Measurements from ENCODE around the gene CTBP2. TPM values are rescaled to one million over a fixed set of nuclear protein-coding genes. Genes with fewer than 3 reads are reported as not detected.

Gene CTBP2
- total RNA-seq, 1 donor from 2014 or later, result 84.0 TPM

DNA sequence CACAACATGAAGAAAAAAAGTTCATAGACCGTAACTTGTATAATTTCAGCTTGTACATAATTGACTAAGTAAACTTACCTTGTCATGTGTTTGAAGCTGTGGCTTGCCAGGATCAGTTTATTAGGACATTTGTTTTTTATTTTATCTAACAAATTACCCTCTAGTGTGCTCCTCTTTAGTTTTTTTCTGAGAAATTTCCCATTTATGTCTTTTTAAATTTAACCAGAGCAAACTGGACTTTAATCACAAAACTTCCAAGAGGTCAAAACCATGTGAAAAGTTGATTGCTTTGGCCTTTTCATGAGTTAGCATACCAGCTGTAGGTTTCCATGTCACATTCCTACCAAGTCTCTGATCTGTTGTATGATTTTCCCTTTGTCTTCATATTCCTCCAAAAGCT, 176.0 kb downstream of the CTBP2 start:
- DNase-seq (ENCODE audit: low read depth in 2 of 2), result no peak

DNA sequence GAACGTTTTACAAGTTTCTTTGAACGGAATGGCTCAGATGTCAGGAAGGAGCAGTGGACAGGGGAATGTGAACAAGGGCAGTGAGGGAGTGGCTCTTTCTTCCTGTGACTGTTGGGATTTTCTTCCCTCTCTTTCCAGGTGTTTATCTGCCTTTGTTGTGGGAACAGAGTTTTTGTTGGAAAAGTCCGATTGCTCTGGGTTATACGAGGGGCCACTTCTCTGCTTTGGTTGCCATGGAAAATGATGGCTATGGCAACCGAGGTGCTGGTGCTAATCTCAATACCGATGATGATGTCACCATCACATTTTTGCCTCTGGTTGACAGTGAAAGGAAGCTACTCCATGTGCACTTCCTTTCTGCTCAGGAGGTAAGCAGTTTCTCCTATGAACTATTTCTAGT, 177.0 kb downstream of the CTBP2 start:
- DNase-seq (ENCODE audit: low read depth in 2 of 2), result peak; percentile 89 to 92

DNA sequence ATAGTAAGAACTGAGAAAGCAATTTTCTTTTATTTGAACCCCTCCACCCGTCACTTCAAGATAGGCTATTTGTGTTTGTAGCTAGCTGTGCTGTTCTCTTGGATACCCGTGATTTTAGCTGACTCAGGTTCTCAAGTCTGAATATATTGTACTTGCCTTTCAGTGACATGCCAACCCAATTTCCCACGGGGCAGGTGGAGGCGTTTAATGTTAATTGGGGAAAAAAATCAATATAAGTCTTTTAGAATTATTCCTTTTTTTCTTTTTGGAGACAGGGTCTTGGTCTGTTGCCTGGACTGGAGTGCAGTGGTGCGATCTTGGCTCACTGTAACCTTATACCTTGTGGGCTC, 182.0 kb downstream of the CTBP2 start:
- DNase-seq (ENCODE audit: low read depth in 2 of 2), result no peak

DNA sequence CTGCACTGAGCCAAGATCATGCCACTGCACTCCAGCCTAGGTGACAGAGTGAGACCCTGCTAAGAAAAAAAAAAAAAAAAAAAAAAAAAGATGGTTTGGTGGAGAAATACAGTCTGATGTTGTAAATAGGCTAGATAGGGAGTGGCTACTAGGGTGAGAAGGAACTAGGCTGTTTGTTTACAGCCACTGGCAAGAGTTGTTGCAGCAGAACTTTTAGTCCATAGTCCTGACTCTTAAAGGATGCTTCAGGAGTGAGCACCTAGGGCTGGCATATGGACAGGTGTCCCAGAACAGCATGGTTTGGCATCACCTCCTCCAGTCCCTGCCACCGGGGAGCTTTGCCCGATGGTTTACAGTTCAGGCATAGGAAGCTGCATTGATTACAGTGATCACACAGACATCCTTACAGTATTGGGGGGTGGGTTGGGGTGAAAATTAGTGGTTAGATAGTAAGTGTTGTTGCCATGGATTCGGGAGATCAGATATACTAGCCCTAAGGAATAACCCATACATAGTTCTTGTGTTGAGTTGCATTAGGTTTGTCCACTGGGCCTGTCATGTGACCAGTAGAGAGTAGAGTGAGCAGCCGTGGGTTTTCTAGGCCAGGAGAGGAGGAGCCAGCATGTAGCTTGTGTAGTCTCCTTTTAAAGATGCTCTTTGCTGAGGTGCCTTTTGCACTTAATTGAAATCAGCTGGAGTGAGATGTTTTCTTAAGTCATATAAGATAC, 182.6 kb downstream of the CTBP2 start:
- no peak for DNase-seq (ENCODE audit: low read depth in 2 of 2)

DNA sequence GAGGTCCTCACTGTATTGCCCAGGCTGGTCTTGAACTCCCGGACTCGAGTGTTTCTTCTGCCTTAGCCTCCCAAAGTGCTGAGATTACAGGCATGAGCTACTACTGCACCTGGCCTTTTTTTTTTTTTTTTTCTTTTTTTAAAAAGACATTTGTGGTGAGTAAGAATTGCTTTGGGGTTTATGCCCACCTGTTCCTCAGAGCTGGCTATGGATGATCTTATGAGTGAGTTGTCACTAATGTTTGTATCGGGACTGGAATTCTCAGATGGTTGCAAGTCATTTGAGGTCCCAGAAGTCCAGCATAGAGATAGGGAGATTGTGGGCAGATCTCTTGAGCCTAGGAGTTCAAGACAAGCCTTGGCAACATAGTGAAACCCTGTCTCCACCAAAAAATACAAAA, 183.2 kb downstream of the CTBP2 start:
- DNase-seq (ENCODE audit: low read depth in 2 of 2), result no peak

DNA sequence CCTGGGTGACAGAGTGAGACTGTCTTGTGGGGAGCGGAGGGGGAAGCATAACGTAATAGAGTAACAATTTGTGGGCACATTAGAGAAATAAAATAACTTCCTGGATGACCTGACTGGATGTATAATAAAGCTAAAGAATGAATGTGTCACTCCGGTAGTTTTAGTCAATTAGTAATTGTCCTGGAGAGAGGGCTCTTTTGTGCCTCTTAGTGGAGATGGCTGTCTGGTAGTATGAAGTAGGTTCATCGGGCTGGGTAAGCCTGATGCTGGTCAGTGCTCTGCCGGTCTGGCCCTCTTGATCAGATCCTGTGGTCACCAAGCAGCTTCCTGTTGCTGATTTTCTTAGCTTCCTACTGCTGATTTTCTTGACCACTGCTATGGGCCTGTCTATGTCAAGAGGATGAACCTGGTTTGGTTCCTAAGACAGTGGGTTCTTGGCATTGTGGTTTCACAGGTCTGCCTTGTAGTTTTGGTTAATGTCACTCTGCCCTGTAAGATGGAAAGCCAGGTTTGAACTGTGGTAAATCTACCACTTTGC, 184.3 kb downstream of the CTBP2 start:
- DNase-seq (ENCODE audit: low read depth in 2 of 2), result peak in 1 of 2 donors; percentile 60

DNA sequence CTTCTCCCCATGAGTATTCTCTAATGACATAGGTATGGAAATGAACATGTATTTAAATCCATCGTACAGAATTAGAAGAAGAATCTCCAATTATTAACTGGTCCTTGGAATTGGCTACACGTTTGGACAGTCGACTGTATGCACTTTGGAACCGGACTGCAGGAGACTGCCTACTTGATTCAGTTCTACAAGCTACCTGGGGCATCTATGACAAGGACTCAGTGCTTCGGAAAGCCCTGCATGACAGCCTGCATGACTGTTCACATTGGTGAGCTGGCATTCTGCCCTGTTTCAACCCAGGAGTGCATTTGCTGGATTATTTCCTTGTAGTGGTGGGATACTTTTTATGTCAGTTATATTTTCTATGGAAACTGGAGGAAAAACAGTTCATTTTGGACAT, 186.2 kb downstream of the CTBP2 start:
- no peak for DNase-seq (ENCODE audit: low read depth in 2 of 2)

DNA sequence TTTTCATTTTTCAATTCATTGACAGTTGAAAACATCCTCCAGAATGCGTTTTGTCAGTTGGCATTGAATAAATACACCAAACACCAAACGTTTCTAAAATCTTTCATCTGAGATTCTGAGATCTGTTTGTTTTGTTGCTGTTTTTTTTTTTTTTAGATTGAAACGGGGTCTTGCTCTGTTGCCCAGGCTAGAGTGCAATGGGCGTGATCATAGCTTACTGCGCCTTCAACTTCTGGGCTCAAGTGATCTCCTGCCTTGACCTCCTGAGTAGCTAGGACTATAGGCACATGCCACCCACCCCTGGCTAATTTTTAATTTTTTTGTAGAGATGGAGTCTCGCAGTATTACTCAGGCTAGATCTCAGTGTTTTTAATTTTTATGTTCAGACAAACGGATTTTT, 187.7 kb downstream of the CTBP2 start:
- DNase-seq (ENCODE audit: low read depth in 2 of 2), result no peak

DNA sequence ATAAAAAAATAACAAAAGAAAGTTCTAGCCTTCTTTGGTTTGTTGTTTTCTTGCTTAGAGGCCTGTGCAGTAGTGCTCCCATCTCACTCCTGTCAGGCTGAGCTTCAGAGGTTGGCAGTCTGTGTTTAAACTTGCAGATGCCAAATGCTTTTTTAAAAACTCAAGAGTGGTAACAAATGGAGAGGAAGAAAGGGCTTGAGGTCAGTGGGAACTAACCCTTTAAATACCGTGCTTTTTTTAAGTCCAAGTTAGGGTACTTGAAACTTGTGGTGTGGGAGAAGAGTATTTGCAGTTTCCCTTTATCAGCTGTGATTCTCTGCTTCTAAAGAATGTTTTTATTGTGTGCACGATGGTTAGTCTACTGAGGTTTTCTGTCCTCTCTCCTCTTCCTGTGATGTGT, 189.1 kb downstream of the CTBP2 start:
- no peak for DNase-seq (ENCODE audit: low read depth in 2 of 2)

DNA sequence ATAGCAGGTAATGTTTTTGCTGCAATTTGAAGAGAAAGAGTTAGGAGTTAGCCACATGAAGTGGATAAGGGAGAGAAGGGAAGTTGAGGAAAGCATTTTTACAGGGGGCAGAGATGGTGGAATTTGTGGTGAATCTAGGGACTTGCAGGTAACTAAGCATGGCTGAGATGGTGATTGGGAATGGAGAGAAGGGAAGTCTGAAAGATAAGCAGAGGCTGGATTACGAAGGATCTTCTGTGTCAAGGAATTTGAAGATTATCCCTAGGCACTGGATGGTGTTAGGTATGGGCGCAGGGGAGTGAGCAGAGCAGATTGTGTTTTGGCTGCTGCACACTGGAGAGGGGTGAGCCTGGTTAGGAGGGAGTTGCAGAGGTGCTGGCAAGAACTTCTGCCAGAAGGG, 193.1 kb downstream of the CTBP2 start:
- DNase-seq (ENCODE audit: low read depth in 2 of 2), result no peak

DNA sequence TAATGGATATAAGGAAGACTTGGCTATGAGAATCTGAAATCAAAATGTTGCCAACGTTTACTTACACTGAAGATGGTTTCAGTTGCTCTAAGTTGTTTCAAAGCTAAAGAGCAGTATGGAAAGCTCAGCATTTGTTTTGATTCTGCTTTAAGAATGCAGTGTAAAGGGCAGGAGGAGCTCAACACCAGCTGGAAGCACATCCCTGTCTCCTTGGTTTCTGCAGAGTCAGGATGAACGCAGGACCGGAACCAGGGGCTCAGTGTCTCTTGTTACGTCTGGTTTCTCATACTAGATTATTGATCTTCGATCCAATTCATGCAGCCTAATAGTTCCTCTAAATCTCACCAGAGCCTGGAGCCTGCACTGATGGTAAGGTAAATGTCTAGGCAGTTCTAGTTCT, 194.4 kb downstream of the CTBP2 start:
- no peak for DNase-seq (ENCODE audit: low read depth in 2 of 2)

DNA sequence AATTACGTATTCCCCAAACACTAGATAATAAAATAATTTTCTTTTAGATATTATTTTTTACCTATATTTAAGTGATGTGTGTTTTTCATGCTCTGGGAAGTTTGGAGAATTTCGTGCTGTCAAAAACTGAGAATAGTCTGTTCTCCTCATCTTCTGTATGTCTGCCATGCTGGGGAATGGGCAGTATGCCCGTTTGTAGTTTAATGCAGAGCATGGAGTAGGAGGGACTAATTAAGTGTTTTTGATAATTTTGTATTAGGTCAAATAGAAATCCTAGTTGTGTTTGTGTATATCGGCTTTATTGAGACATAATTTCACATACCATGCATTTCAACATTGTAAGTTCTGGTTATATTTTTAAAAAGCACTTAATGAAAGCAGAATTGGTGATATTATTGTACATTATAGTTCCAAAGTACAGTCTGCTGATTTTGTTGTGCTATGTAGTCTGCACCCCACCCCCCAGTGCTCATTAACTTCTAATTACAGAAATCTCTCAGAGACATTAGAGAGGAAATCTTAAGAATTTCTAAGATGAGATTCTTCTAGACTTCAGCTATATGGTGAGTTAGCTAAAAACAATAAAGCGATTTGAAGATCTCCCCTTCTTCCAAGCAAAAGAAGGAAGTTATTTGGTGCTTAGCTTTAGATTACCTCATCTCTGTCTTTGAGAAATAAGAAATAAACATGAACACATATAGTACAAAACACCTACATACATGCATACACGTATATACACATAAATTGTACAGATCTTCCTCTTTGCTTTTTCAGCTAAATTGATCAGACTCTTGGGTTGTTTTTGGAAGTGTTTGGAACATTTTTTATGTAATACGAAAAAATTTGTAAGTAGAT, 196.3 kb downstream of the CTBP2 start:
- DNase-seq (ENCODE audit: low read depth in 2 of 2), result no peak

DNA sequence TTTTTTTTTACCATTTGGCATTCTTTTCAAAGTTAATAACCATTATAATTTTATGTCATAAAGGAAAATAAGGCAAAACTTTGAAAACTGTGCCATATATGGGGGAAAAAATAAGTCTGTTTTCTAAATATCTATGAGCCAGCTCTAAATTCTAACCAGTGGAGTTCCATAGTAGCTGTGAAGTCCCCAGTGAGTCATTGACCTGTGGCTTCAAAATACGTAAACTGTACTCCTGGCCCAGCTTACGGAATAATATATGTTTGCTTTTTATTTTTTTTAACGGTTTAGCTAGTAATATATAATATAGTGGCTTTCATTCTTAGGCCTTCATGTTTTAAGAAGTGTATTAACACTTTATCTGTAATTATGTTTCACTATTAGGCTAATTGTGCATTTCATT, 197.9 kb downstream of the CTBP2 start:
- no peak for DNase-seq (ENCODE audit: low read depth in 2 of 2)

DNA sequence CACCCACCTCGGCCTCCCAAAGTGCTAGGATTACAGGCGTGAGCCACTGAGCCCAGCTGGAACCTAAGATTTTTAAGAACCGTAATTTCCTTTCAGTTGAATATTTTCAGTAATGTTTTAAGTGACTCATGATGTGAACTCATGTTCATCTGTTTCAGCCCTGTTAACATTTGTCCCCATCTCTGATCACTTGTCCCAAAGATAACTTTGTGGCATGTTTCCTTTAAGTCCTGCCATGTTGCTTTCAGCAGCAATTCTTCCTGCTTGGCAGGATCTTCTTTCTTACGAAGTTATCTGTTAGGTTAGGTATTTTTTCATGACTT, 199.2 kb downstream of the CTBP2 start:
- DNase-seq (ENCODE audit: low read depth in 2 of 2), result no peak

DNA sequence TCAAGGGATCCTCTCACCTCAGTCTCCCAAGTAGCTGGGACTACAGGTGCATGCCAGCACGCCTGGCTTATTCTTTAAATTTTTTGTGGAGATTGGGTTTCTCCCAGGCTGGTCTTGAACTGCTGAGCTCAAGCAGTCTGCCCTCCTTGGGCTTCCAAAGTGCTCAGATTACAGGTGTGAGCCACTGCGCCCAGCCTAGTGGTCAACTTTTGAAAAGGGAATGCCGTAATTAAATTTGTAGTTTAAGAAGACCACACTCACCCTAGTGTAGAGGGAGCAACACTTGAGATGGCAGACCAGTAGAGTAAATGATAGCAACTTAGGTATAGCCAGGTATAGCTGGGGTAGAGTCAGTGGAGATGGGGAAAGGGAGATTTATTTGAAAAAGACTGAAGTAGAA, 200.8 kb downstream of the CTBP2 start:
- no peak for DNase-seq (ENCODE audit: low read depth in 2 of 2)

DNA sequence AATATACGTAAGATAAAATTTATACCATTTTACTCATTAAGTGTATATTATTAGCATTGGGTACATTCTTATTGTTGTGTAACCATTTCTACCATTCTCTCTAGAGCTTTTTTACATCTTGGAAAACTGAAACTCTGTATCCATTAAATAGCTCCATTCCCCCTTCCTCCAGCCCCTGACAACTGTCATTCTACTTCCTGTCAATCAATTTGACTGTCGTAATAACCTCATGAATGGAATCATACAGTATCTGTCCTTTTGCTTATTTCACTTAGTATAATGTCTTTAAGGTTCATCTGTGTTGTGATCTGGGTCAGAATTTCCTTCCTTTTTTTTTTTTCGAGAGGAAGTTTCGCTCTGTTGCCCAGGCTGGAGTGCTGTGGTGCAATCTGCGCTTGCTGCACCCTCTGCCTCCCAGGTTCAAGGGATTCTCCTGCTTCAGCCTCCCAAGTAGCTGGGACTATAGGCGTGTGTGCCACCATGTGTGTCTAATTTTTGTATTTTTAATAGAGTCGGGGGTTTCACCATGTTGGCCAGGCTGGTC, 202.9 kb downstream of the CTBP2 start:
- no peak for DNase-seq (ENCODE audit: low read depth in 2 of 2)

DNA sequence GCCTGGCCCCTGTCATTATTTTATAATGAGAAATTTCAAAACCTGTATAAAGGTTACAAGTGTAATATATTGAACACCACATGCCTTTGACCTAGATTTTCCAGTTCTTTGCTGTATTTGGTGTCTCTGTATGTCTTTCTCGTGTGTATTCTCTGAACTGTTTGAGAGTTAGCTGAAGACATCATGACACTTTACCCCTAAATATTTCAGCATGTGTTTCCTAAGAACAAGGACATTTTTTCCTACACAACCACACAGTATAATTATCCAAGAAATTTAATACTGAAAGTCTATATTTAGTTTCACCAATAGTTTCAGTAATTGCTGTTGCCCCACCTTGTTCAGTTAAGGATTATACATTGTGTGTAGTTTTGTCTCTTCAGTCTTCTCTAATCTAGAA, 203.6 kb downstream of the CTBP2 start:
- DNase-seq (ENCODE audit: low read depth in 2 of 2), result no peak

DNA sequence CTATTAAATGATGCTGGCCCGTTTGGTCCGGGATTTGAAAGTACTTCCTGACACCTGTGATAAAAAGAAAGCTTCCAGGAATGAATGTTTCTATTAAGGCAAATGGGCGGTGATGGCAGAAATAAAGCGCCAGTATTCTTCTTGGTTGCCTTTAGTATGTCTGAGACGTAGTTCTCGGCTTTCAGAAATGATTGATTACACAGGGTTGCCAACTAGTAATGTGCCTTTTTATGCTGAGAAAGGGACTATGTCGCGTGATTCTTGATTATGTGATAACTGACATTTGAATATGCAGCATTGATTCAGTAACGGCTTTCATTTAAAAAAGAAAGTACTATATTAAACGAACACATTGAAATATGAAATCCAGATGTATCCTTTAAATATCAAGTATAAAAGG, 204.5 kb downstream of the CTBP2 start:
- no peak for DNase-seq (ENCODE audit: low read depth in 2 of 2)

DNA sequence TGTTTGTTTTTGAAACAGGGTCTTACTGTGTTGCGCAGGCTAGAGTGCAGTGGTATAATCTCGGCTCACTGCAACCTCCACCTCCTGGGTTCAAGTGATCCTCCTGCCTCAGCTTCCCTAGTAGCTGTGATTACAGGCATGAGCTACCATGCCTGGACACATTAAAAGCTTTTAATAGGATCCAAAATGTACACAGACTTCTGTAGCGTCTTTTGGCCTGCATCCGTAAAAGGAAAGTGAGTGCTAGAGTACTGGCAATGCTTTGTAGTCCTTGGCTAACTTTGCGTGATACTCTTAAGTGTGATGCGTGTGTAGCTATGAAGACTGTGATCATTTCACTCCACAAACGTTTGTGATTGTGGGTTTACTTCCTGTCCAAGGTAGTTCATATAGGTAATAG, 205.1 kb downstream of the CTBP2 start:
- DNase-seq (ENCODE audit: low read depth in 2 of 2), result no peak

DNA sequence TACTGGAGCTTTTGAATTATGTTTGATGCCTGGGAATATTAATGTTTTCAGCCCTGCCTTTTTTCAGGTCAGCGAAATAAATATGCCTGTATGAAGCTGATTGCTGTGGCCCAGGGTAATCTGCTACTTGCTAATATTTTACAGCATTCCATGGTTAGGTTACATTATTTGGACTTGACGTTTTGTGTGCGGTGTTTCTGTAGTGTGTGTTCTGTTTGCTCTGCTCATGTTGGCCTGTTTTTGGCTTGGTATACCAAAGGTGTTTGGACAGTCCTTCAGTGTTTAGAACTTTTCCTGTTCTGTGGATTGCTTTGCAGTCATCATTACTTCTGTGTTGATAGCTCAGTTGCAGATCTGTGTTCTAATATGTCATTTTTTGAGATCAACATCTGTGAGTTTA, 206.9 kb downstream of the CTBP2 start:
- DNase-seq (ENCODE audit: low read depth in 2 of 2), result no peak

DNA sequence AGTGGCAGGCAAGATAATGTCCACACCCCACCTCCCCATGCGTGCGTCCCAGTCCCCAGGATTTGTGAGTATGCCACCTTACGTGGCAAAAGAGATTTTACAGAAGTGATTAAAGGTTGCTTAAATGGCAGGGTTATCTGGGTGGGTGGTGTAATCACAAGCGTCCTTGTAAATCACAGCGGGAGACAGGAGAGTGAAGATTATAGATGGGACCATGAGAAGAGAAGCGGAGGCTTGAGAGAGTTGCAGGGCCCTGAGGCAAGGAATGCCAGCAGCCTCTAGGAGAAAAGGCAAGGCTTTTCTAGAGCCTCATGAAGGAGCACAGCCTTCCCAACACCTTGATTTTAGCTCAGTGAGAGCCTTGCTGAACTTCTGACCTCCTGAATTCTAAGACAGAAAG, 208.2 kb downstream of the CTBP2 start:
- DNase-seq (ENCODE audit: low read depth in 2 of 2), result no peak

DNA sequence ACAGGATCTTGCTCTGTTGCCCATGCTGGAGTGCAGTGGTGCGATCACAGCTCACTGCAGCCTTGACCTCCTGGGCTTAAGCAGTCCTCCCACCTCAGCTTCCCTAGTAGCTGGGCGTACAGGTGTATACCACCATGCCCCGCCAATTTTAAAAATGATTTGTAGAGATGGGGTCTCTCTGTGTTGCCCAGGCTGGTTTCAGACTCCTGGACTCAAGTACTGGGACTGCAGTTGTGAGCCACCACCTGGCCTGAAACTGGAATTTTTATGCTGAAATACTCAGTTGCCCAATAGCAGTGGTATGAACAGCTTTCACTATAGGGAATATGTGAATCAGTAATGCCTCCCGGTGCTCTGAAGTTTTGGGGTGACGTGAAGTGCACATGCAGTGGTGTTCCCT, 210.8 kb downstream of the CTBP2 start:
- no peak for DNase-seq (ENCODE audit: low read depth in 2 of 2)

DNA sequence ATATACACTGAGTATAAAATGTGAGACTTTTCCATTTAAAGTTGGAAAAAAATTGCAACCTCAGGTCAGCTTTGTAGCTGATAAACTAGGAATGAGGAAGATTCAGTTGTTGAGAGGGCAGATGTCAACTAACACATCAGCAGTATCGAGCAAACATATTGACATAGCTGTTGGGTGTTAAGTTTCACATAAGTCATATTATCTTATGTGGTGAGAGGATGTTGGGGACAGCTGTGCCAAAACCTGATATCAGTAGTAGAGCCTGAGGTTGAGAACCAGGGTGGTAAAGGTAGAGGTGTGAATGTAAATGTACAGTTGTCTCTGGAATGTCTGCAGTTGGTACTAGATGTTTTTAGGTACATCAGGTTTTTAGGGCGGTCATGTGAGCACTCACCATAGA, 213.4 kb downstream of the CTBP2 start:
- peak; percentile 54 to 67 for DNase-seq (ENCODE audit: low read depth in 2 of 2)

All from dermis microvascular lymphatic vessel endothelial cell (primary cell).